HEK293T (cell line): ENCODE measurements around the gene TMEM117.

ENCODE experiments used
- CTCF ChIA-PET: fragments of 350-600 bp; formaldehyde crosslinking; extraction: SDS; loops from one replicate; lab custom pipeline; 2021; ENCODE audit warnings: antibody characterized with exemption, inconsistent platforms; lab: Yijun Ruan, JAX
- POLR2A ChIA-PET: fragments of 350-600 bp; formaldehyde crosslinking; extraction: SDS; loops from one replicate; lab custom pipeline; 2020; ENCODE audit warnings: antibody characterized with exemption, inconsistent platforms; lab: Yijun Ruan, JAX
- DNase-seq: peaks from one replicate; pipeline ENCODE4 v3.0.0; 2012; ENCODE audit warnings: mixed read lengths; ENCODE audit errors: extremely low spot score
- ARNT ChIP-seq: fragments of 450-650 bp; IDR thresholded peaks from 2 replicates; pipeline ENCODE4 v1.6.1; 2017; ENCODE audit warnings: mild to moderate bottlenecking
- BHLHE40 ChIP-seq: fragments of 450-650 bp; IDR thresholded peaks from 2 replicates; pipeline ENCODE4 v1.6.1; 2016; ENCODE audit warnings: mild to moderate bottlenecking, moderate library complexity, borderline replicate concordance
- CTBP1 ChIP-seq: fragments of 450-650 bp; IDR thresholded peaks from 2 replicates; pipeline ENCODE4 v1.6.1; 2016; ENCODE audit warnings: borderline replicate concordance
- ELF4 ChIP-seq: fragments of 450-650 bp; IDR thresholded peaks from 2 replicates; pipeline ENCODE4 v1.6.1; 2017; ENCODE audit warnings: antibody characterized with exemption
- FOXA1 ChIP-seq: fragments of 450-650 bp; IDR thresholded peaks from 2 replicates; pipeline ENCODE4 v1.6.1; 2016; ENCODE audit warnings: mild to moderate bottlenecking
- FOXK2 ChIP-seq: fragments of 450-650 bp; IDR thresholded peaks from 2 replicates; pipeline ENCODE4 v1.6.1; 2016; ENCODE audit warnings: mild to moderate bottlenecking
- FOXM1 ChIP-seq: fragments of 450-650 bp; IDR thresholded peaks from 2 replicates; pipeline ENCODE4 v1.6.1; 2017; ENCODE audit warnings: mild to moderate bottlenecking, borderline replicate concordance
- HDGF ChIP-seq: fragments of 450-650 bp; IDR thresholded peaks from 2 replicates; pipeline ENCODE4 v1.6.1; 2017; ENCODE audit warnings: antibody characterized with exemption, borderline replicate concordance
- L3MBTL2 ChIP-seq: fragments of 450-650 bp; conservative IDR thresholded peaks from 2 replicates; pipeline ENCODE4 v1.6.1; 2016; ENCODE audit warnings: mild to moderate bottlenecking
- LEF1 ChIP-seq: fragments of 450-650 bp; IDR thresholded peaks from 2 replicates; pipeline ENCODE4 v1.6.1; 2017; ENCODE audit warnings: mild to moderate bottlenecking, borderline replicate concordance
- NFRKB ChIP-seq: fragments of 450-650 bp; IDR thresholded peaks from 2 replicates; pipeline ENCODE4 v1.6.1; 2016; ENCODE audit warnings: mild to moderate bottlenecking, moderate library complexity
- SP1 ChIP-seq: fragments of 450-650 bp; IDR thresholded peaks from 2 replicates; pipeline ENCODE4 v1.6.1; 2017
- SUZ12 ChIP-seq: fragments of 450-650 bp; IDR thresholded peaks from 2 replicates; pipeline ENCODE4 v1.6.1; 2016; ENCODE audit warnings: mild to moderate bottlenecking
- TARDBP ChIP-seq: fragments of 450-650 bp; IDR thresholded peaks from 2 replicates; pipeline ENCODE4 v1.6.1; 2016
- ZNF384 ChIP-seq: fragments of 450-650 bp; IDR thresholded peaks from 2 replicates; pipeline ENCODE4 v1.6.1; 2016
- TF ChIP-seq, protein P1 (sequence below): fragments of 450-650 bp; IDR thresholded peaks from 2 replicates; pipeline ENCODE4 v1.6.1; 2016

The TMEM117 gene

DNA sequence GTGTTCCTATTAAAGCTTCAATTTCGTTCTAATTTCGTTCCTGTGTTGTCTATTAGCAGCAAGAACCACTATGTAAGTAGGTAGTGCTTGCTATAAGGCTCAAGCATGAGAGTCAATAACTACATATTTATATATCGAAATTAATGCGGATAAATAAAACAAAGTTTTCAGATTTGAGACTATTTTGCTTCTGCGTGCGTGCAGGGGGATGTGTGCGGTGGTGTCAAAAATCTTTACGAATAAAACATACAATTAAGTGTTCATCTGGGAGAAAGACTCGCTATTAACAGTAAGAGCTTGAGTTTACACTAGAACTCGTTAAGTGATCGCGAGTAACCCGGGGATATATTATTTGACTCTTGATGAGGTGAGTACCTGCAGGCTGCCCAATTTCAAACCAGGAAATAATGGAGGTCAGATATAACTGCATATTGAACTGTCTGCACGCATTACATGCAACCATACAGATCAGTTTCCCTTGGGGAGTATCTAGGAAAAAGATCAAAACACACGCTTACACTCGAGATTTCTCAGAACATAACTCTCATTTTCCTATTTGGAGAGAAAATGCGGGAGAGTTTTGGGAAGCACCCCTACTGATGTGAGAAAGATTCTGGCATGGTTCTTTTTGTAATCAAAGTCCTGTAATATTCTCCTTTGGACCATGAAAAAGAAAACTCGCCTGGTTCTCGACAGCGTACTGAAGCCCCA, 30.6 kb upstream of the TMEM117 start:
- ChIA-PET POLR2A (interaction anchor here (0.6 to 3.4 kb wide), 13 partner anchors 11 to 77 kb away, joined by 3 to 31 read pairs (median 6); partner anchors contain the start of gene TMEM117), CTCF (no interaction called here)
- TF ChIP-seq BHLHE40 (no peak), LEF1 (no peak), HDGF (no peak), SUZ12 (no peak), L3MBTL2 (no peak), ZNF384 (no peak)
- DNase-seq, result no peak

DNA sequence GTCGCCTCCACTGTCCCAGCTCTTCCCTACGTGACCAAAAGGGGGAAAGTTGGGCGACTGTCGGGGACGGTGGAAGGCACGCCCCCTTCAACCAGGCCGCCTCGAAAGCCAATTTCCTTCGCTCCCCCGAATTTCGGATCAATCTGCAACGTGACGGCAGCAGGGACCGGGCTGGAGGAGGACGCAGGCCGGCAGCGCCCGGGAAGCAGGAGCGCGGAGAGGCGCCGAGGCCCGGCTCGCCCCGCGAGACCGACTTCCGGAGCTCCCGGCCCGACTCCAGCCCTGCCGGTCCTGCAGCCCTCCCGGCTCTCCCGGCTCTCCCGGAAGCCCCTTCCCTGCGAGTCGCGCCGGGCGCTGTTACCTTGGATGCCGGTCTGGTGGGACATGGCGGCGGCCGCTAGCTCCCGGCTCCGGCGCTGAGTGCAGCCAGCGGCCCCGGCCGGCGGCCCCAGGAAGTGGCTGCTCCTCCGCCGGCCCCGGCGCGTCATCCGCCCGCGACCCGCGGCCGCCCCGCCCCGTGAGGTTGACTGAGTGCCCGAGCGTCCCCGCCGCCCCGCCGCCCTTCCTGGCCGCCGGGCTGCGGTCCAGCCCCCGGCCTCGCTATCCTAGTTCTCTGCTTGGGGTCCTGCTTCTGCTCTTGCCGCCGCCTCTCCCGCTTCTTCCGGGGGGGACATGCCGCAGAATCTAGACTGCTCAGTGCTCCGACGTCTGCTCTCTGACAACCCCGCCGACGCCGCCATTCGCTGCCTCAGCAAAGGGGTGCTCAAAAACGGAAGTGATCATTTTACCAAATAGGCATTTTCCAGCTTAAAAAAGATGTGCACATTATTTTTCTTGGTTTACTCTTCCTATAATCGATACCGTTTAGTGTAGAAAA, 29.8 kb upstream of the TMEM117 start, which contains the start of gene TWF1:
TWF1 (minus strand) TSS at position 458 of the 877 bp plus-strand sequence; CDS start at position 386, 72 bp downstream.
- ChIA-PET POLR2A (interaction anchor here (0.6 to 3.4 kb wide), 14 partner anchors 8 to 76 kb away, joined by 3 to 31 read pairs (median 6); partner anchors contain the start of gene TMEM117), CTCF (no interaction called here)
- peak; percentile 89 for DNase-seq
- TF ChIP-seq, protein P1, sequence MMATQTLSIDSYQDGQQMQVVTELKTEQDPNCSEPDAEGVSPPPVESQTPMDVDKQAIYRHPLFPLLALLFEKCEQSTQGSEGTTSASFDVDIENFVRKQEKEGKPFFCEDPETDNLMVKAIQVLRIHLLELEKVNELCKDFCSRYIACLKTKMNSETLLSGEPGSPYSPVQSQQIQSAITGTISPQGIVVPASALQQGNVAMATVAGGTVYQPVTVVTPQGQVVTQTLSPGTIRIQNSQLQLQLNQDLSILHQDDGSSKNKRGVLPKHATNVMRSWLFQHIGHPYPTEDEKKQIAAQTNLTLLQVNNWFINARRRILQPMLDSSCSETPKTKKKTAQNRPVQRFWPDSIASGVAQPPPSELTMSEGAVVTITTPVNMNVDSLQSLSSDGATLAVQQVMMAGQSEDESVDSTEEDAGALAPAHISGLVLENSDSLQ, result no peak
- TF ChIP-seq FOXM1 (peak; percentile 21; the same call in 1 of the 2 replicates), LEF1 (peak; percentile 73; the same call in 1 of the 2 replicates), HDGF (no peak)

DNA sequence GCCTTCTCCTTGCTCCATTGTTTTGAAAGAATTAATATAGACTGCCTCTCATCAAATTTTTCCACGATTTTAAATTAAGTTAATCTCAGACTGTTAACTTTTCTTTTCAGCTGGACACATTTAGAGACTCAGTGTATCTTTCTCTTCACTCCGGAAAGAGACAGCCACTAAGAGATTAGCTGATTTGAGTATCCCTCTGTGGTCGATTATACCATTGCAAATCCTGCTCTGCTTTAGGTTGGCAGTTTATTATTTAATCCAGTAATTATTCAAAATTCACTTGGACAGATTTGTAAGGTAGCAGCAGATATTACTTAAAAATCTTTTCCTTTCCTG, 29.2 kb upstream of the TMEM117 start:
- TF ChIP-seq ARNT (no peak), FOXA1 (no peak), ZNF384 (no peak), TARDBP (no peak), HDGF (no peak), CTBP1 (no peak), BHLHE40 (no peak), FOXK2 (no peak), SUZ12 (no peak), ELF4 (no peak), LEF1 (no peak), L3MBTL2 (no peak), SP1 (no peak), NFRKB (no peak), FOXM1 (no peak)
- TF ChIP-seq, protein P1, result no peak
- ChIA-PET CTCF (no interaction called here), POLR2A (interaction anchor here (1.0 to 3.4 kb wide), 10 partner anchors 8 to 75 kb away, joined by 3 to 31 read pairs (median 8); partner anchors contain the start of gene TMEM117)
- DNase-seq, result no peak

DNA sequence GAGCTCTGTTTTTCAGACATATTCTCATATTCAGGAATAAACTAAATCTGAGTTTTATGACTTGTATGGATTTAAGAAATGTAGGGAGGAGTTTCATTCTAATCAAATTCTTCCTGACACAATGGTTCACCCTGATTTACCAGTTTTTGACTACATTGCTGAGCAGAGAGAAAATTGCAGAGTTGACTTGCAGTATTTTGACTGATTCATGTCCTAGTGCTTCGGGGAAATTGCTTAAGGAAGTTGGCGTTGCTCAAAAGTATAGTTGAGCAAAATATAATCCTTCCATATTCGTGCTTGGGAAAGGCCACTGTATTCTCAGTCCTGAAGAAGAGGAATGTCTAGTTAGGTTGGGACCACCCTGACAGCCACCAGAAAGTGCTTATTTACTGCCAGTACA, 28.5 kb upstream of the TMEM117 start:
- DNase-seq, result no peak
- ChIA-PET CTCF (no interaction called here), POLR2A (interaction anchor here (1.1 to 3.4 kb wide), 4 partner anchors 9 to 26 kb away, joined by 3 to 23 read pairs (median 9); no protein-coding TSS in a partner anchor)
- TF ChIP-seq LEF1 (no peak), TARDBP (no peak), NFRKB (no peak), ARNT (no peak), BHLHE40 (no peak), FOXM1 (no peak)

- TF ChIP-seq ZNF384 (no peak), ARNT (no peak), CTBP1 (no peak), SUZ12 (no peak), FOXK2 (no peak), NFRKB (no peak), ELF4 (no peak), HDGF (no peak)
- TF ChIP-seq, protein P1, result no peak
- CTCF ChIA-PET, result no interaction called here
- DNase-seq, result no peak
- POLR2A ChIA-PET, result interaction anchor here (0.6 to 0.7 kb wide), 2 partner anchors 71 to 563 kb away, joined by 3 to 4 read pairs; no protein-coding TSS in a partner anchor
These were observed 23.8 kb upstream of the TMEM117 start for GRCh38 chr12:43812057-43812456.

- ChIA-PET CTCF (no interaction called here), POLR2A (no interaction called here)
- TF ChIP-seq FOXA1, result no peak
- TF ChIP-seq FOXK2, result no peak
- TF ChIP-seq ELF4, result no peak
- TF ChIP-seq TARDBP, result no peak
- no peak for TF ChIP-seq FOXM1
- no peak for TF ChIP-seq HDGF
- TF ChIP-seq CTBP1, result no peak
- TF ChIP-seq LEF1, result no peak
- no peak for TF ChIP-seq SP1
- no peak for TF ChIP-seq BHLHE40
- DNase-seq, result no peak
These were observed 23.0 kb upstream of the TMEM117 start for GRCh38 chr12:43812926-43813325.
